Activated CD4-positive, alpha-beta T cell treated with anti-CD3 and anti-CD28 coated beads, Interleukin-2, amount 10 ng/mL, durations not matched to agents 7 days and 5 days (primary cell): ENCODE results near the gene CYTH3. TPM values are rescaled to one million over a fixed set of nuclear protein-coding genes. Genes with fewer than 3 reads are reported as not detected.

Experiments
- CTCF ChIA-PET: fragments of 350-600 bp; sonication (Branson Sonifier 250); formaldehyde crosslinking; loops from one replicate; lab custom pipeline; 2021; ENCODE audit warnings: antibody characterized with exemption; lab: Charles Lee
- POLR2A ChIA-PET: fragments of 350-600 bp; sonication (Branson Sonifier 250); formaldehyde crosslinking; loops from one replicate; lab custom pipeline; 2021; ENCODE audit warnings: antibody characterized with exemption; lab: Charles Lee
- DNase-seq: peaks from one replicate; pipeline ENCODE4 v3.0.0-alpha.2; 2020
- H3K27ac Mint-ChIP-seq: one replicate; pipeline ENCODE4 v1.8.0; 2021; ENCODE audit warnings: mild to moderate bottlenecking, moderate library complexity, mixed read lengths
- H3K27me3 Mint-ChIP-seq: one replicate; pipeline ENCODE4 v1.8.0; 2021; ENCODE audit warnings: mixed read lengths
- H3K36me3 Mint-ChIP-seq: one replicate; pipeline ENCODE4 v1.8.0; 2021; ENCODE audit warnings: low read depth, mixed read lengths
- H3K4me1 Mint-ChIP-seq: one replicate; pipeline ENCODE4 v1.8.0; 2021; ENCODE audit warnings: mixed read lengths
- H3K4me3 Mint-ChIP-seq: one replicate; pipeline ENCODE4 v1.8.0; 2021; ENCODE audit warnings: mild to moderate bottlenecking, moderate library complexity, mixed read lengths
- H3K9me3 Mint-ChIP-seq: one replicate; pipeline ENCODE4 v1.8.0; 2021; ENCODE audit warnings: mixed read lengths
- total RNA-seq, 2 experiments: library from RNA; stranded (reverse); gene quantifications; one replicate each; pipeline ENCODE4 v1.2.3, GENCODE V29; 2021

Gene CYTH3
- total RNA-seq, 2 experiments from 2014 or later: 0.74 to 1.4 TPM

- ChIA-PET CTCF (interaction anchor here (0.9 kb wide), 1 partner anchor 21 kb away, joined by 3 read pairs; no protein-coding TSS in a partner anchor), POLR2A (no interaction called here)
- Mint-ChIP-seq H3K36me3 (peaks cover 26% of the 10 kb centered on the region), H3K9me3 (no peaks in the 10 kb centered on the region), H3K27me3 (no peaks in the 10 kb centered on the region), H3K27ac (no peak overlapping the region), H3K4me1 (peaks cover 18% of the 10 kb centered on the region), H3K4me3 (no peak overlapping the region)
- DNase-seq: no peak
Observed at GRCh38 chr7:6161463-6162330, 110.7 kb downstream of the CYTH3 start.

GRCh38 chr7:6160191-6160623 lies 112.2 kb downstream of the CYTH3 start:
- no peak for DNase-seq
- Mint-ChIP-seq H3K27ac (no peak overlapping the region), H3K4me3 (no peak overlapping the region), H3K27me3 (no peaks in the 10 kb centered on the region), H3K9me3 (no peaks in the 10 kb centered on the region), H3K36me3 (peaks cover 40% of the 10 kb centered on the region), H3K4me1 (peaks cover 18% of the 10 kb centered on the region)
- CTCF ChIA-PET: no interaction called here
- POLR2A ChIA-PET: no interaction called here

- H3K27ac Mint-ChIP-seq: no peak overlapping the region
- ChIA-PET POLR2A (no interaction called here), CTCF (no interaction called here)
- DNase-seq: no peak
- no peaks in the 10 kb centered on the region for H3K9me3 Mint-ChIP-seq
- no peak overlapping the region for H3K4me3 Mint-ChIP-seq
- H3K4me1 Mint-ChIP-seq: peaks cover 18% of the 10 kb centered on the region
- H3K27me3 Mint-ChIP-seq: no peaks in the 10 kb centered on the region
- H3K36me3 Mint-ChIP-seq: peaks cover 44% of the 10 kb centered on the region
Observed at GRCh38 chr7:6159524-6160031, 112.8 kb downstream of the CYTH3 start.

- H3K27ac Mint-ChIP-seq: no peak overlapping the region
- peaks cover 44% of the 10 kb centered on the region for H3K36me3 Mint-ChIP-seq
- CTCF ChIA-PET: no interaction called here
- DNase-seq: no peak
- no peak overlapping the region for H3K4me3 Mint-ChIP-seq
- POLR2A ChIA-PET: no interaction called here
- H3K27me3 Mint-ChIP-seq: no peaks in the 10 kb centered on the region
- H3K4me1 Mint-ChIP-seq: peaks cover 18% of the 10 kb centered on the region
- no peaks in the 10 kb centered on the region for H3K9me3 Mint-ChIP-seq
Observed at GRCh38 chr7:6159097-6159483, 113.3 kb downstream of the CYTH3 start.

GRCh38 chr7:6158424-6159096 lies 113.9 kb downstream of the CYTH3 start:
- Mint-ChIP-seq H3K27ac (no peak overlapping the region), H3K4me1 (peaks cover 18% of the 10 kb centered on the region), H3K9me3 (no peaks in the 10 kb centered on the region), H3K27me3 (no peaks in the 10 kb centered on the region), H3K4me3 (no peak overlapping the region), H3K36me3 (peaks cover 44% of the 10 kb centered on the region)
- ChIA-PET CTCF (interaction anchor here (0.8 kb wide), 1 partner anchor 14 kb away, joined by 3 read pairs; no protein-coding TSS in a partner anchor), POLR2A (no interaction called here)
- no peak for DNase-seq

- Mint-ChIP-seq H3K4me1 (peaks cover 15% of the 10 kb centered on the region), H3K27ac (peak overlapping the region; percentile 41), H3K4me3 (no peak overlapping the region), H3K27me3 (no peaks in the 10 kb centered on the region), H3K36me3 (peaks cover 47% of the 10 kb centered on the region), H3K9me3 (no peaks in the 10 kb centered on the region)
- POLR2A ChIA-PET: no interaction called here
- no peak for DNase-seq
- CTCF ChIA-PET: interaction anchor here (0.8 kb wide), 1 partner anchor 15 kb away, joined by 3 read pairs; no protein-coding TSS in a partner anchor
Observed at GRCh38 chr7:6157685-6158423, 114.6 kb downstream of the CYTH3 start.

- no peaks in the 10 kb centered on the region for H3K9me3 Mint-ChIP-seq
- H3K27me3 Mint-ChIP-seq: no peaks in the 10 kb centered on the region
- POLR2A ChIA-PET: no interaction called here
- DNase-seq: no peak
- no peak overlapping the region for H3K4me3 Mint-ChIP-seq
- no peak overlapping the region for H3K27ac Mint-ChIP-seq
- CTCF ChIA-PET: interaction anchor here (0.6 kb wide), 1 partner anchor 538 kb away, joined by 5 read pairs; no protein-coding TSS in a partner anchor
- peaks cover 54% of the 10 kb centered on the region for H3K36me3 Mint-ChIP-seq
- H3K4me1 Mint-ChIP-seq: peaks cover 10% of the 10 kb centered on the region
Observed at GRCh38 chr7:6156734-6157133, 115.7 kb downstream of the CYTH3 start.

GRCh38 chr7:6155596-6155995 lies 116.8 kb downstream of the CYTH3 start:
- H3K4me1 Mint-ChIP-seq: peaks cover under 1% of the 10 kb centered on the region
- peaks cover 53% of the 10 kb centered on the region for H3K36me3 Mint-ChIP-seq
- ChIA-PET CTCF (no interaction called here), POLR2A (no interaction called here)
- H3K9me3 Mint-ChIP-seq: no peaks in the 10 kb centered on the region
- H3K4me3 Mint-ChIP-seq: no peak overlapping the region
- no peak overlapping the region for H3K27ac Mint-ChIP-seq
- DNase-seq: no peak
- no peaks in the 10 kb centered on the region for H3K27me3 Mint-ChIP-seq

- Mint-ChIP-seq H3K27ac (no peak overlapping the region), H3K36me3 (peaks cover 49% of the 10 kb centered on the region), H3K9me3 (no peaks in the 10 kb centered on the region), H3K4me3 (no peak overlapping the region), H3K27me3 (no peaks in the 10 kb centered on the region), H3K4me1 (no peaks in the 10 kb centered on the region)
- no peak for DNase-seq
- CTCF ChIA-PET: no interaction called here
- POLR2A ChIA-PET: no interaction called here
Observed at GRCh38 chr7:6154542-6155404, 117.7 kb downstream of the CYTH3 start.

- no peak overlapping the region for H3K27ac Mint-ChIP-seq
Observed at GRCh38 chr7:6153646-6154541, 118.5 kb downstream of the CYTH3 start.

More at GRCh38 chr7:6153646-6154541, 118.5 kb downstream of the CYTH3 start:
- ChIA-PET CTCF (interaction anchor here (0.6 to 0.7 kb wide), 3 partner anchors 54 to 1118 kb away, joined by 4 to 8 read pairs (median 4); no protein-coding TSS in a partner anchor), POLR2A (no interaction called here)
- H3K27me3 Mint-ChIP-seq: no peaks in the 10 kb centered on the region
- no peak overlapping the region for H3K4me3 Mint-ChIP-seq
- peaks cover 44% of the 10 kb centered on the region for H3K36me3 Mint-ChIP-seq
- no peak for DNase-seq
- no peaks in the 10 kb centered on the region for H3K4me1 Mint-ChIP-seq
- no peaks in the 10 kb centered on the region for H3K9me3 Mint-ChIP-seq
